ENCODE data around the gene NEAT1.
"Not testable (repeated sequence)": the region's sequence is repeated elsewhere in the genome, so short reads cannot be mapped to it uniquely, and the experiment has no call there.

NEAT1 gene

GRCh38 chr11:65454696-65455456 lies 32.3 kb downstream of the NEAT1 start:
- Histone ChIP-seq H3K79me2 (no peaks in the 10 kb centered on the region), H3K27ac (peak overlapping the region; percentile 62), H3K27me3 (ENCODE audit: control insufficient read depth, insufficient read depth, low read length) (no peaks in the 10 kb centered on the region), H3K4me3 (ENCODE audit: low read depth, low read length) (peak overlapping the region; percentile 44), H2AFZ (peak overlapping the region; percentile 84), H3K9me3 (ENCODE audit: control insufficient read depth, low read length) (no peaks in the 10 kb centered on the region), H3K4me2 (ENCODE audit: low read length) (peak overlapping the region; percentile 67), H3K4me1 (no peaks in the 10 kb centered on the region), H3K36me3 (ENCODE audit: control insufficient read depth, insufficient read depth, low read length) (no peaks in the 10 kb centered on the region), H3K9ac (no peak overlapping the region)
- no peak for TF ChIP-seq CTCF (IDR thresholded peaks at IDR 0.05)

GRCh38 chr11:65456418-65456817 lies 33.8 kb downstream of the NEAT1 start:
- H3K27ac ChIP-seq, result no peak overlapping the region
- no peak for TF ChIP-seq CTCF (IDR thresholded peaks at IDR 0.05)
- peaks cover 4% of the 10 kb centered on the region for H3K79me2 ChIP-seq
- H3K9me3 ChIP-seq (ENCODE audit: control insufficient read depth, low read length), result no peaks in the 10 kb centered on the region
- H3K4me3 ChIP-seq (ENCODE audit: low read depth, low read length), result no peak overlapping the region
- H3K36me3 ChIP-seq (ENCODE audit: control insufficient read depth, insufficient read depth, low read length), result no peaks in the 10 kb centered on the region
- no peak overlapping the region for H3K4me2 ChIP-seq (ENCODE audit: low read length)
- no peaks in the 10 kb centered on the region for H3K27me3 ChIP-seq (ENCODE audit: control insufficient read depth, insufficient read depth, low read length)
- no peak overlapping the region for H3K9ac ChIP-seq
- H2AFZ ChIP-seq, result no peak overlapping the region
- no peaks in the 10 kb centered on the region for H3K4me1 ChIP-seq

GRCh38 chr11:65459552-65459951 lies 37.0 kb downstream of the NEAT1 start:
- no peak overlapping the region for H2AFZ ChIP-seq
- H3K9me3 ChIP-seq (ENCODE audit: control insufficient read depth, low read length), result no peaks in the 10 kb centered on the region
- no peaks in the 10 kb centered on the region for H3K36me3 ChIP-seq (ENCODE audit: control insufficient read depth, insufficient read depth, low read length)
- no peak overlapping the region for H3K4me2 ChIP-seq (ENCODE audit: low read length)
- no peaks in the 10 kb centered on the region for H3K4me1 ChIP-seq
- no peak overlapping the region for H3K4me3 ChIP-seq (ENCODE audit: low read depth, low read length)
- no peak for TF ChIP-seq CTCF (IDR thresholded peaks at IDR 0.05)
- H3K9ac ChIP-seq, result no peak overlapping the region
- no peaks in the 10 kb centered on the region for H3K27me3 ChIP-seq (ENCODE audit: control insufficient read depth, insufficient read depth, low read length)
- H3K27ac ChIP-seq, result no peak overlapping the region
- peaks cover 4% of the 10 kb centered on the region for H3K79me2 ChIP-seq

GRCh38 chr11:65465471-65465870 lies 42.9 kb downstream of the NEAT1 start:
- H3K4me2 ChIP-seq (ENCODE audit: low read length); H3K4me3 ChIP-seq (ENCODE audit: low read depth, low read length); H3K27ac ChIP-seq; H3K79me2 ChIP-seq; H2AFZ ChIP-seq; H3K36me3 ChIP-seq (ENCODE audit: control insufficient read depth, insufficient read depth, low read length); H3K9ac ChIP-seq; H3K9me3 ChIP-seq (ENCODE audit: control insufficient read depth, low read length); H3K27me3 ChIP-seq (ENCODE audit: control insufficient read depth, insufficient read depth, low read length); H3K4me1 ChIP-seq: not testable (repeated sequence)

- H3K27me3 ChIP-seq (ENCODE audit: control insufficient read depth, insufficient read depth, low read length); H3K4me3 ChIP-seq (ENCODE audit: low read depth, low read length); H2AFZ ChIP-seq; H3K4me2 ChIP-seq (ENCODE audit: low read length); H3K9me3 ChIP-seq (ENCODE audit: control insufficient read depth, low read length); H3K4me1 ChIP-seq; H3K9ac ChIP-seq; H3K27ac ChIP-seq; H3K36me3 ChIP-seq (ENCODE audit: control insufficient read depth, insufficient read depth, low read length): not testable (repeated sequence)
- H3K79me2 ChIP-seq, result peaks cover 11% of the 10 kb centered on the region
These were observed 44.7 kb downstream of the NEAT1 start for GRCh38 chr11:65467306-65467705.

- no peak overlapping the region for H3K4me2 ChIP-seq (ENCODE audit: low read length)
- no peak overlapping the region for H2AFZ ChIP-seq
- H3K4me3 ChIP-seq (ENCODE audit: low read depth, low read length), result no peak overlapping the region
- H3K27ac ChIP-seq, result no peak overlapping the region
- H3K36me3 ChIP-seq (ENCODE audit: control insufficient read depth, insufficient read depth, low read length), result no peaks in the 10 kb centered on the region
- peaks cover 17% of the 10 kb centered on the region for H3K79me2 ChIP-seq
- no peaks in the 10 kb centered on the region for H3K9me3 ChIP-seq (ENCODE audit: control insufficient read depth, low read length)
- H3K27me3 ChIP-seq (ENCODE audit: control insufficient read depth, insufficient read depth, low read length), result no peaks in the 10 kb centered on the region
- peaks cover 3% of the 10 kb centered on the region for H3K4me1 ChIP-seq
- H3K9ac ChIP-seq, result no peak overlapping the region
- TF ChIP-seq CTCF (IDR thresholded peaks at IDR 0.05), result peak; percentile 72
These were observed 46.3 kb downstream of the NEAT1 start for GRCh38 chr11:65468874-65469333.
